Measurements from ENCODE around the gene PRSS35.
A peak's percentile ranks its signal among the peaks of the same experiment; 100 is the strongest.

The PRSS35 gene

GRCh38 chr6:83511901-83512681 is at the start of gene PRSS35:
PRSS35 (plus strand) TSS chr6:83512534; CDS start chr6:83523442, 10,908 bp downstream.
- FAIRE-seq: no peak

- no peak for FAIRE-seq
Observed at GRCh38 chr6:83463886-83464285, 48.4 kb upstream of the PRSS35 start.

GRCh38 chr6:83464381-83465140 is 47.8 kb upstream of the PRSS35 start:
- FAIRE-seq: peak; percentile 82

- FAIRE-seq: no peak
Observed at GRCh38 chr6:83466328-83466727, 46.0 kb upstream of the PRSS35 start.

GRCh38 chr6:83467620-83468036 is 44.7 kb upstream of the PRSS35 start:
- FAIRE-seq: no peak

GRCh38 chr6:83470001-83470400 is 42.3 kb upstream of the PRSS35 start:
- no peak for FAIRE-seq

GRCh38 chr6:83470587-83470986 is 41.7 kb upstream of the PRSS35 start:
- no peak for FAIRE-seq

- FAIRE-seq: no peak
Observed at GRCh38 chr6:83472767-83473166, 39.6 kb upstream of the PRSS35 start.

GRCh38 chr6:83474309-83474708 is 38.0 kb upstream of the PRSS35 start:
- no peak for FAIRE-seq

GRCh38 chr6:83476971-83477370 is 35.4 kb upstream of the PRSS35 start:
- no peak for FAIRE-seq

- no peak for FAIRE-seq
Observed at GRCh38 chr6:83479389-83479788, 32.9 kb upstream of the PRSS35 start.

- FAIRE-seq: no peak
Observed at GRCh38 chr6:83480470-83480869, 31.9 kb upstream of the PRSS35 start.

- FAIRE-seq: peak; percentile 69
Observed at GRCh38 chr6:83481938-83482337, 30.4 kb upstream of the PRSS35 start.

GRCh38 chr6:83488448-83488847 is 23.9 kb upstream of the PRSS35 start:
- FAIRE-seq: no peak

- no peak for FAIRE-seq
Observed at GRCh38 chr6:83488861-83489260, 23.5 kb upstream of the PRSS35 start.

GRCh38 chr6:83490217-83490807 is 22.0 kb upstream of the PRSS35 start:
- FAIRE-seq: no peak

GRCh38 chr6:83505356-83505755 is 7.0 kb upstream of the PRSS35 start:
- FAIRE-seq: no peak

- no peak for FAIRE-seq
Observed at GRCh38 chr6:83509441-83509840, 2.9 kb upstream of the PRSS35 start.

GRCh38 chr6:83510791-83511190 is 1.5 kb upstream of the PRSS35 start:
- FAIRE-seq: no peak

- no peak for FAIRE-seq
Observed at GRCh38 chr6:83511266-83511665, 1.1 kb upstream of the PRSS35 start.

GRCh38 chr6:83514466-83514865 is 2.1 kb downstream of the PRSS35 start:
- no peak for FAIRE-seq

- peak; percentile 14 for FAIRE-seq
Observed at GRCh38 chr6:83514866-83515466, 2.6 kb downstream of the PRSS35 start.

- FAIRE-seq: no peak
Observed at GRCh38 chr6:83517500-83517899, 5.2 kb downstream of the PRSS35 start.

Data from colon (tissue), 2 donors.